AG09319 (cell line): Measurements from ENCODE around the gene AADACL4.

Experiments
- DNase-seq: peaks from one replicate; pipeline ENCODE4 v3.0.0-alpha.2; 2010; ENCODE audit warnings: low read depth; ENCODE audit errors: extremely low read depth
- CTCF ChIP-seq: IDR thresholded peaks from 2 replicates; pipeline ENCODE4 v1.5.1; 2011; ENCODE audit warnings: low read depth, mild to moderate bottlenecking, inconsistent platforms, low read length, moderate library complexity

The AADACL4 gene

GRCh38 chr1:12604986-12605385 is 38.9 kb upstream of the AADACL4 start:
- no peak for DNase-seq
- TF ChIP-seq CTCF: no peak

GRCh38 chr1:12607263-12607662 is 36.6 kb upstream of the AADACL4 start:
- DNase-seq: no peak
- no peak for TF ChIP-seq CTCF

GRCh38 chr1:12608311-12608957 is 35.5 kb upstream of the AADACL4 start:
- DNase-seq: no peak
- TF ChIP-seq CTCF: no peak

- DNase-seq: no peak
- TF ChIP-seq CTCF: no peak
These were observed 34.3 kb upstream of the AADACL4 start for GRCh38 chr1:12609469-12610003.

GRCh38 chr1:12610305-12610935 is 33.5 kb upstream of the AADACL4 start:
- no peak for DNase-seq
- TF ChIP-seq CTCF: no peak

GRCh38 chr1:12610941-12611340 is 32.9 kb upstream of the AADACL4 start:
- TF ChIP-seq CTCF: no peak
- no peak for DNase-seq

GRCh38 chr1:12613180-12613579 is 30.7 kb upstream of the AADACL4 start:
- no peak for TF ChIP-seq CTCF
- DNase-seq: no peak
